ENCODE results near the gene IQGAP2.
"Not testable (repeated sequence)": the region's sequence is repeated elsewhere in the genome, so short reads cannot be mapped to it uniquely, and the experiment has no call there.

The IQGAP2 gene

GRCh38 chr5:76546497-76547102, 143.5 kb downstream of the IQGAP2 start:
- intact Hi-C loops (cut with DNase I): no loop called here
- peak in 2 of 42 donors; percentile 3 to 4 for DNase-seq

- intact Hi-C loops (cut with DNase I): no loop called here
- DNase-seq: no peak
Observed at GRCh38 chr5:76547242-76547890, 144.3 kb downstream of the IQGAP2 start.

GRCh38 chr5:76547891-76548524, 144.9 kb downstream of the IQGAP2 start:
- intact Hi-C loops (cut with DNase I): no loop called here
- DNase-seq: no peak

- intact Hi-C loops (cut with DNase I): no loop called here
- DNase-seq: no peak
Observed at GRCh38 chr5:76548525-76549229, 145.6 kb downstream of the IQGAP2 start.

GRCh38 chr5:76550881-76551280, 147.8 kb downstream of the IQGAP2 start:
- intact Hi-C loops (cut with DNase I); DNase-seq: not testable (repeated sequence)

GRCh38 chr5:76552546-76552945, 149.5 kb downstream of the IQGAP2 start:
- intact Hi-C loops (cut with DNase I): no loop called here
- no peak for DNase-seq

- intact Hi-C loops (cut with DNase I): no loop called here
- no peak for DNase-seq
Observed at GRCh38 chr5:76553251-76553650, 150.2 kb downstream of the IQGAP2 start.

GRCh38 chr5:76555114-76555513, 152.0 kb downstream of the IQGAP2 start:
- no peak for DNase-seq
- intact Hi-C loops (cut with DNase I): no loop called here

- intact Hi-C loops (cut with DNase I): no loop called here
- DNase-seq: no peak
Observed at GRCh38 chr5:76555717-76556116, 152.6 kb downstream of the IQGAP2 start.

GRCh38 chr5:76556511-76557221, 153.6 kb downstream of the IQGAP2 start:
- DNase-seq: no peak
- intact Hi-C loops (cut with DNase I): no loop called here

GRCh38 chr5:76560952-76561891, 158.1 kb downstream of the IQGAP2 start:
- no peak for DNase-seq
- intact Hi-C loops (cut with DNase I): no loop called here

GRCh38 chr5:76561959-76562358, 158.9 kb downstream of the IQGAP2 start:
- intact Hi-C loops (cut with DNase I): no loop called here
- no peak for DNase-seq

GRCh38 chr5:76565009-76565408, 161.9 kb downstream of the IQGAP2 start:
- DNase-seq: no peak
- intact Hi-C loops (cut with DNase I): no loop called here

- DNase-seq: no peak
- intact Hi-C loops (cut with DNase I): no loop called here
Observed at GRCh38 chr5:76570153-76570552, 167.1 kb downstream of the IQGAP2 start.

GRCh38 chr5:76571559-76571958, 168.5 kb downstream of the IQGAP2 start:
- DNase-seq: no peak
- intact Hi-C loops (cut with DNase I): no loop called here

- intact Hi-C loops (cut with DNase I): no loop called here
- no peak for DNase-seq
Observed at GRCh38 chr5:76576450-76576849, 173.4 kb downstream of the IQGAP2 start.

- intact Hi-C loops (cut with DNase I): no loop called here
- DNase-seq: no peak
Observed at GRCh38 chr5:76576996-76577395, 173.9 kb downstream of the IQGAP2 start.

- no peak for DNase-seq
- intact Hi-C loops (cut with DNase I): no loop called here
Observed at GRCh38 chr5:76579166-76579937, 176.3 kb downstream of the IQGAP2 start.

All from head of caudate nucleus (tissue), 42 donors.